PC-3 (cell line): ENCODE measurements around the gene DCTD. TPM values are rescaled to one million over a fixed set of nuclear protein-coding genes. Genes with fewer than 3 reads are reported as not detected.

Experiments
- ATAC-seq: fragments of 200-7000 bp; cut with Tn5 transposase; 2 replicates; pipeline ENCODE4 v1.9.1; 2020; ENCODE audit warnings: mild to moderate bottlenecking, moderate library complexity
- BruUV-seq: library from RNA; stranded (reverse); fragments of 400-500 nt; replicated peaks from 2 replicates; lab custom pipeline; 2021; lab: Mats Ljungman, UMichigan
- CTCF ChIA-PET: fragments of 300-600 bp; sonication (Branson Sonifier 250); formaldehyde crosslinking; loops from one replicate; lab custom pipeline; 2022; ENCODE audit warnings: antibody characterized with exemption; lab: Charles Lee
- POLR2A ChIA-PET: fragments of 300-600 bp; sonication (Branson Sonifier 250); formaldehyde crosslinking; loops from one replicate; lab custom pipeline; 2022; ENCODE audit warnings: antibody characterized with exemption; ENCODE audit not compliant: unreplicated experiment; lab: Charles Lee
- DNase-seq: peaks from one replicate; pipeline ENCODE4 v3.0.0-alpha.2; 2015
- H2AFZ ChIP-seq: fragments of 300-600 bp; sonication (generic); 2 replicates; pipeline ENCODE4 v1.6.0; 2016; ENCODE audit warnings: antibody characterized with exemption, low read length
- H3F3A ChIP-seq: fragments of 300-600 bp; sonication (generic); one replicate; pipeline ENCODE4 v1.6.0; 2017; ENCODE audit warnings: antibody characterized with exemption, low read length, control low read depth, mild to moderate bottlenecking; ENCODE audit not compliant: unreplicated experiment
- H3K27ac ChIP-seq: fragments of 300-600 bp; sonication (generic); 2 replicates; pipeline ENCODE4 v1.5.1; 2016; ENCODE audit warnings: mild to moderate bottlenecking, low read length
- H3K27me3 ChIP-seq: fragments of 300-600 bp; sonication (generic); 2 replicates; pipeline ENCODE4 v1.6.1; 2016; ENCODE audit warnings: low read length, mixed read lengths
- H3K36me3 ChIP-seq: fragments of 300-600 bp; sonication (generic); 2 replicates; pipeline ENCODE4 v1.6.1; 2016; ENCODE audit warnings: low read depth, mixed run types, low read length, mixed read lengths
- H3K4me1 ChIP-seq: fragments of 300-600 bp; sonication (generic); 2 replicates; pipeline ENCODE4 v1.5.1; 2016; ENCODE audit warnings: low read length; ENCODE audit not compliant: insufficient read depth
- H3K4me2 ChIP-seq: fragments of 300-600 bp; sonication (generic); 2 replicates; pipeline ENCODE4 v1.6.0; 2016; ENCODE audit warnings: low read length
- H3K4me3 ChIP-seq: fragments of 300-600 bp; sonication (generic); 2 replicates; pipeline ENCODE4 v1.5.1; 2016; ENCODE audit warnings: mild to moderate bottlenecking, low read length, mixed read lengths
- H3K79me2 ChIP-seq: fragments of 300-600 bp; sonication (generic); 2 replicates; pipeline ENCODE4 v1.6.1; 2017; ENCODE audit warnings: low read length, mixed read lengths
- H3K9ac ChIP-seq: fragments of 300-600 bp; sonication (generic); 2 replicates; pipeline ENCODE4 v1.6.0; 2016; ENCODE audit warnings: mild to moderate bottlenecking, low read length
- H3K9me2 ChIP-seq: fragments of 300-600 bp; sonication (generic); replicated peaks from 2 replicates; pipeline ENCODE4 v1.6.1; 2016; ENCODE audit warnings: mixed run types, low read length, mixed read lengths
- H3K9me3 ChIP-seq: fragments of 300-600 bp; sonication (generic); 2 replicates; pipeline ENCODE4 v1.6.1; 2016; ENCODE audit warnings: low read length, mixed read lengths
- H4K20me1 ChIP-seq: fragments of 300-600 bp; sonication (generic); 2 replicates; pipeline ENCODE4 v1.6.1; 2016; ENCODE audit warnings: low read length, mixed read lengths
- EZH2 ChIP-seq: fragments of 300-600 bp; sonication (generic); IDR thresholded peaks from one replicate; pipeline ENCODE4 v1.6.1; 2017; ENCODE audit warnings: antibody characterized with exemption, mild to moderate bottlenecking, low read length; ENCODE audit not compliant: unreplicated experiment
- EZH2phosphoT487 ChIP-seq: fragments of 300-600 bp; sonication (generic); IDR thresholded peaks from 2 replicates; pipeline ENCODE4 v1.6.1; 2018; ENCODE audit warnings: mild to moderate bottlenecking, antibody characterized with exemption, low read length, borderline replicate concordance
- intact Hi-C: fragments of 100-400 bp; cut with micrococcal nuclease; formaldehyde crosslinking; loops from 2 replicates; pipeline ENCODE4 v1.9.0; 2023
- total RNA-seq: library from RNA; depleted of rRNA; stranded (reverse); fragments of >200 nt; gene quantifications from 2 replicates; pipeline ENCODE4 v1.2.3, GENCODE V29; 2014
- TF ChIP-seq, protein P1 (sequence below): fragments of 300-600 bp; sonication (generic); conservative IDR thresholded peaks from 2 replicates; pipeline ENCODE4 v1.5.1; 2017; ENCODE audit warnings: antibody characterized with exemption, low read depth, mild to moderate bottlenecking, low read length

The DCTD gene
- total RNA-seq, 1 experiment from 2014 or later: 58.1 TPM

DNA sequence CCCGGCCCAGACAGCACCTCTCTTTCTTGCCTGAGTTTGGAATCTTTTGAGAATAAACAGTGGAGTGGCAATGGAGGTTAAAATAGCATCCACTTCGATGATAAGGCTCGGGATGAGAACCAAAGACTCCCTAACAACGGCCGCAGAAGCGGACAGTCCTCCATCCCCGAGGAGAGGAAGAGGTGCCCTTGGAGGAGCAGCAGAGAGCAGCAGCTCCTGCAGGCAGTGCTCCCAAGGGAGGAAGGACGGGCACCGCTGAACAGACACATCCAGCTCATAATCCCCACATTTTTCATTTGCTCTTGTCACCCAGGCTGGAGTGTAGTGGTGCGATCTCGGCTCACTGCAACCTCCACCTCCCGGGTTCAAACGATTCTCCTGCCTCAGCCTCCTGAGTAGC lies 61.3 kb downstream of the DCTD start:
- H3K4me2 ChIP-seq: no peak overlapping the region
- no peaks in the 10 kb centered on the region for H3K36me3 ChIP-seq
- CTCF ChIA-PET: no interaction called here
- DNase-seq (no peak), ATAC-seq (no peak)
- intact Hi-C loops: no loop called here
- H3K9ac ChIP-seq: no peak overlapping the region
- no peak overlapping the region for H3K27ac ChIP-seq
- POLR2A ChIA-PET: no interaction called here
- H3K4me1 ChIP-seq: no peaks in the 10 kb centered on the region
- no peaks in the 10 kb centered on the region for H3K27me3 ChIP-seq
- no peaks in the 10 kb centered on the region for H3K9me2 ChIP-seq
- TF ChIP-seq, protein P1, sequence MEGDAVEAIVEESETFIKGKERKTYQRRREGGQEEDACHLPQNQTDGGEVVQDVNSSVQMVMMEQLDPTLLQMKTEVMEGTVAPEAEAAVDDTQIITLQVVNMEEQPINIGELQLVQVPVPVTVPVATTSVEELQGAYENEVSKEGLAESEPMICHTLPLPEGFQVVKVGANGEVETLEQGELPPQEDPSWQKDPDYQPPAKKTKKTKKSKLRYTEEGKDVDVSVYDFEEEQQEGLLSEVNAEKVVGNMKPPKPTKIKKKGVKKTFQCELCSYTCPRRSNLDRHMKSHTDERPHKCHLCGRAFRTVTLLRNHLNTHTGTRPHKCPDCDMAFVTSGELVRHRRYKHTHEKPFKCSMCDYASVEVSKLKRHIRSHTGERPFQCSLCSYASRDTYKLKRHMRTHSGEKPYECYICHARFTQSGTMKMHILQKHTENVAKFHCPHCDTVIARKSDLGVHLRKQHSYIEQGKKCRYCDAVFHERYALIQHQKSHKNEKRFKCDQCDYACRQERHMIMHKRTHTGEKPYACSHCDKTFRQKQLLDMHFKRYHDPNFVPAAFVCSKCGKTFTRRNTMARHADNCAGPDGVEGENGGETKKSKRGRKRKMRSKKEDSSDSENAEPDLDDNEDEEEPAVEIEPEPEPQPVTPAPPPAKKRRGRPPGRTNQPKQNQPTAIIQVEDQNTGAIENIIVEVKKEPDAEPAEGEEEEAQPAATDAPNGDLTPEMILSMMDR: no peak
- TF ChIP-seq EZH2phosphoT487 (no peak), EZH2 (no peak)
- no peak overlapping the region for H2AFZ ChIP-seq
- no TSS peak for BruUV-seq
- H4K20me1 ChIP-seq: no peaks in the 10 kb centered on the region
- H3K4me3 ChIP-seq: no peak overlapping the region
- no peaks in the 10 kb centered on the region for H3K9me3 ChIP-seq
- no peaks in the 10 kb centered on the region for H3F3A ChIP-seq
- no peaks in the 10 kb centered on the region for H3K79me2 ChIP-seq

DNA sequence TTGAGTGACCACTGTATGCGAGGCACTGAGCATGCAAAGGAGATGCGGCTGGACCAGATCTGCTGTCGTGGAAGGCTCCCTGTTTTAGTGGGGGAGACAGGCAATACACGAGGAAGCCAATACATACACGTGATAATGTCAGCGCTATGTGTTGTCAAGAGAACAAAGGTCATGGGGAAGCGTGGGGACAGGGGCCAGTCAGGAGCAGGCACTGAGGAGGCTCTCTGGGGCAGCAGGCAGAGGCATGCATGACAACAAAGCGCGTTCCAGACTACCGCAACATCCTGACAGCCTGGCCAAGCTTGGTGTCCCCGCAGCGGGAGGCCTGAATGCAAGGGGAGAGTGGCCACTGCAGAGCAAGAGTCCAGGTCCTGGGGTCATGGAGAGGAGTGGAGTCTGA lies 61.9 kb downstream of the DCTD start:
- no peaks in the 10 kb centered on the region for H3K9me2 ChIP-seq
- intact Hi-C loops: no loop called here
- H2AFZ ChIP-seq: no peak overlapping the region
- no peaks in the 10 kb centered on the region for H3K4me1 ChIP-seq
- no peak for ATAC-seq
- ChIA-PET CTCF (no interaction called here), POLR2A (no interaction called here)
- no peak for DNase-seq
- no peaks in the 10 kb centered on the region for H4K20me1 ChIP-seq
- H3K9ac ChIP-seq: no peak overlapping the region
- no peaks in the 10 kb centered on the region for H3K79me2 ChIP-seq
- no peak for TF ChIP-seq EZH2
- TF ChIP-seq, protein P1: no peak
- no peak for TF ChIP-seq EZH2phosphoT487
- H3K27me3 ChIP-seq: no peaks in the 10 kb centered on the region
- no TSS peak for BruUV-seq
- H3K4me3 ChIP-seq: no peak overlapping the region
- no peak overlapping the region for H3K27ac ChIP-seq
- H3K36me3 ChIP-seq: no peaks in the 10 kb centered on the region
- H3K4me2 ChIP-seq: no peak overlapping the region
- no peaks in the 10 kb centered on the region for H3F3A ChIP-seq
- no peaks in the 10 kb centered on the region for H3K9me3 ChIP-seq

DNA sequence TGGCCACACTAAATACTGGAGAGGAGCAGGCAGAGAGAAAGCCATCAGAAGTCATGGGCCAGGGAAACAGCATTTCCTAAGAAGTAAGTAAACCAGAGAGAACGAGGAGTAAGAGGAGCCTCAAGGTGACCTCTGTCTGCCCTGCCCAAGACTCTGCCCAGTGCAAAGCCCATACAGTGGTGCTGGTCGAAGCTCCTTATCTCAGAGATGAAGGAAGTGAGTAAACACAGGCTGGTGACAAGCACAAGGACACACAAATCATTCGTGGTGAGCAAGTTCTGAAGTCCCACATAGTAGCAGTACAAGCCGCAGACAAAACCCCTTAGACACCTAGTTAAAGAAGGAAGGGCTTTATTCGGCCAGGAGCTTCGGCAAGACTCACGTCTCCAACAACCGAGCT lies 62.7 kb downstream of the DCTD start:
- no peak overlapping the region for H3K27ac ChIP-seq
- H3K27me3 ChIP-seq: no peaks in the 10 kb centered on the region
- H4K20me1 ChIP-seq: no peaks in the 10 kb centered on the region
- H3K4me1 ChIP-seq: no peaks in the 10 kb centered on the region
- ChIA-PET CTCF (no interaction called here), POLR2A (no interaction called here)
- no peak overlapping the region for H2AFZ ChIP-seq
- no TSS peak for BruUV-seq
- no peaks in the 10 kb centered on the region for H3K9me2 ChIP-seq
- no peaks in the 10 kb centered on the region for H3K36me3 ChIP-seq
- H3F3A ChIP-seq: no peaks in the 10 kb centered on the region
- H3K9me3 ChIP-seq: no peaks in the 10 kb centered on the region
- no peaks in the 10 kb centered on the region for H3K79me2 ChIP-seq
- no peak overlapping the region for H3K4me2 ChIP-seq
- TF ChIP-seq EZH2: no peak
- TF ChIP-seq, protein P1: no peak
- TF ChIP-seq EZH2phosphoT487: no peak
- no peak for ATAC-seq
- H3K9ac ChIP-seq: no peak overlapping the region
- intact Hi-C loops: no loop called here
- DNase-seq: no peak
- no peak overlapping the region for H3K4me3 ChIP-seq
